MCF 10A (cell line): ENCODE results near the gene ODAD4. TPM values are rescaled to one million over a fixed set of nuclear protein-coding genes. Genes with fewer than 3 reads are reported as not detected.
A peak's percentile ranks its signal among the peaks of the same experiment; 100 is the strongest.

Source experiments
- BruUV-seq: library from RNA; stranded (reverse); fragments of 400-500 nt; replicated peaks from 2 replicates; lab custom pipeline; 2021; lab: Mats Ljungman, UMichigan
- CTCF ChIA-PET: fragments of 300-600 bp; sonication (Branson Sonifier 250); formaldehyde crosslinking; extraction: SDS; loops from one replicate; lab custom pipeline; 2021; ENCODE audit warnings: antibody characterized with exemption, inconsistent platforms; lab: Yijun Ruan, JAX
- POLR2A ChIA-PET: fragments of 300-600, 350-650 bp; sonication (Branson Sonifier 250); formaldehyde crosslinking; extraction: SDS; loops from one replicate; lab custom pipeline; 2020; ENCODE audit warnings: antibody characterized with exemption, inconsistent platforms; lab: Yijun Ruan, JAX
- DNase-seq: peaks from one replicate; pipeline ENCODE4 v3.0.0-alpha.2; 2018; ENCODE audit not compliant: unreplicated experiment
- H3K27ac Mint-ChIP-seq: one replicate; pipeline ENCODE4 v1.8.0; 2022; ENCODE audit warnings: mild to moderate bottlenecking, low read depth, mixed read lengths; ENCODE audit not compliant: unreplicated experiment
- H3K27me3 Mint-ChIP-seq: one replicate; pipeline ENCODE4 v1.8.0; 2022; ENCODE audit warnings: mixed read lengths; ENCODE audit not compliant: insufficient read depth, unreplicated experiment
- H3K36me3 Mint-ChIP-seq: one replicate; pipeline ENCODE4 v1.8.0; 2022; ENCODE audit warnings: mild to moderate bottlenecking, moderate library complexity, mixed read lengths; ENCODE audit not compliant: insufficient read depth, unreplicated experiment
- H3K4me1 Mint-ChIP-seq: one replicate; pipeline ENCODE4 v1.8.0; 2022; ENCODE audit warnings: mixed read lengths; ENCODE audit not compliant: insufficient read depth, unreplicated experiment
- H3K4me3 Mint-ChIP-seq: one replicate; pipeline ENCODE4 v1.8.0; 2022; ENCODE audit warnings: mild to moderate bottlenecking, moderate library complexity, mixed read lengths; ENCODE audit not compliant: unreplicated experiment
- H3K9me3 Mint-ChIP-seq: one replicate; pipeline ENCODE4 v1.8.0; 2022; ENCODE audit warnings: mixed read lengths; ENCODE audit not compliant: unreplicated experiment
- intact Hi-C: fragments of 100-400 bp; cut with micrococcal nuclease; formaldehyde crosslinking; loops from 2 replicates; pipeline ENCODE4 v1.14.1; 2022
- total RNA-seq: library from RNA; stranded (reverse); gene quantifications from 2 replicates; pipeline ENCODE4 v1.2.3, GENCODE V29; 2022
- TF ChIP-seq, protein P1 (sequence below): fragments of 200-600 bp; IDR thresholded peaks from one replicate; pipeline ENCODE4 v1.8.0; 2022; ENCODE audit warnings: antibody characterized with exemption, mild to moderate bottlenecking; ENCODE audit not compliant: unreplicated experiment

Gene ODAD4
- total RNA-seq, 1 experiment from 2014 or later, result 0.96 TPM

DNA sequence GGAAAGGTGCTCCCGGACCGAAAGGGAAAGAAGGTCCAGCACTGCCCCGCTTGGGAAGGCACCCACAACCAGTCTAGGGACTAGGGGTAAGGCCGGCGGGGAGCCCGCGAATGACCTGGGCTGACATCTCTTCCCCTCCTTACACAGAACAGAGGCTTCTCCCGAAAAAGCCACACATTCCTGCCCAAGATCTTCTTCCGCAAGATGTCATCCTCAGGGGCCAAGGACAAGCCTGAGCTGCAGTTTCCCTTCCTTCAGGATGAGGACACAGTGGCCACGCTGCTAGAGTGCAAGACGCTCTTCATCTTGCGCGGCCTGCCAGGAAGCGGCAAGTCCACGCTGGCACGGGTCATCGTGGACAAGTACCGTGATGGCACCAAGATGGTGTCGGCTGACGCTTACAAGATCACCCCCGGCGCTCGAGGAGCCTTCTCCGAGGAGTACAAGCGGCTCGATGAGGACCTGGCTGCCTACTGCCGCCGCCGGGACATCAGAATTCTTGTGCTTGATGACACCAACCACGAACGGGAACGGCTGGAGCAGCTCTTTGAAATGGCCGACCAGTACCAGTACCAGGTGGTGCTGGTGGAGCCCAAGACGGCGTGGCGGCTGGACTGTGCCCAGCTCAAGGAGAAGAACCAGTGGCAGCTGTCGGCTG lies 37.6 kb downstream of the ODAD4 start:
- Mint-ChIP-seq H3K4me3 (peak overlapping the region; percentile 79), H3K36me3 (peaks cover 53% of the 10 kb centered on the region), H3K9me3 (no peaks in the 10 kb centered on the region), H3K27ac (peak overlapping the region; percentile 70), H3K27me3 (no peaks in the 10 kb centered on the region), H3K4me1 (peaks cover 25% of the 10 kb centered on the region)
- DNase-seq, result peak; percentile 29
- ChIA-PET POLR2A (interaction anchor here (0.6 to 8.5 kb wide), 11 partner anchors 8 to 1160 kb away, joined by 3 to 138 read pairs (median 11); partner anchors contain the start of genes ACLY, DHX58, DNAJC7 and KAT2A), CTCF (interaction anchor here (1.0 to 1.1 kb wide), 2 partner anchors 23 to 49 kb away, joined by 3 read pairs; partner anchors contain the start of gene DNAJC7)
- no TSS peak for BruUV-seq
- TF ChIP-seq, protein P1, sequence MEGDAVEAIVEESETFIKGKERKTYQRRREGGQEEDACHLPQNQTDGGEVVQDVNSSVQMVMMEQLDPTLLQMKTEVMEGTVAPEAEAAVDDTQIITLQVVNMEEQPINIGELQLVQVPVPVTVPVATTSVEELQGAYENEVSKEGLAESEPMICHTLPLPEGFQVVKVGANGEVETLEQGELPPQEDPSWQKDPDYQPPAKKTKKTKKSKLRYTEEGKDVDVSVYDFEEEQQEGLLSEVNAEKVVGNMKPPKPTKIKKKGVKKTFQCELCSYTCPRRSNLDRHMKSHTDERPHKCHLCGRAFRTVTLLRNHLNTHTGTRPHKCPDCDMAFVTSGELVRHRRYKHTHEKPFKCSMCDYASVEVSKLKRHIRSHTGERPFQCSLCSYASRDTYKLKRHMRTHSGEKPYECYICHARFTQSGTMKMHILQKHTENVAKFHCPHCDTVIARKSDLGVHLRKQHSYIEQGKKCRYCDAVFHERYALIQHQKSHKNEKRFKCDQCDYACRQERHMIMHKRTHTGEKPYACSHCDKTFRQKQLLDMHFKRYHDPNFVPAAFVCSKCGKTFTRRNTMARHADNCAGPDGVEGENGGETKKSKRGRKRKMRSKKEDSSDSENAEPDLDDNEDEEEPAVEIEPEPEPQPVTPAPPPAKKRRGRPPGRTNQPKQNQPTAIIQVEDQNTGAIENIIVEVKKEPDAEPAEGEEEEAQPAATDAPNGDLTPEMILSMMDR, result no peak
- intact Hi-C loops, result loop anchor here (2.0 kb wide), 1 partner anchor 49 kb away; the partner anchor contains the start of gene DNAJC7

GRCh38 chr17:41968676-41969075 lies 38.3 kb downstream of the ODAD4 start:
- H3K9me3 Mint-ChIP-seq, result no peaks in the 10 kb centered on the region
- peaks cover 25% of the 10 kb centered on the region for H3K4me1 Mint-ChIP-seq
- TF ChIP-seq, protein P1, result no peak
- POLR2A ChIA-PET, result interaction anchor here (0.9 to 8.5 kb wide), 4 partner anchors 7 to 50 kb away, joined by 3 to 138 read pairs (median 12); partner anchors contain the start of genes DNAJC7 and NKIRAS2
- H3K4me3 Mint-ChIP-seq, result peak overlapping the region; percentile 79
- no peaks in the 10 kb centered on the region for H3K27me3 Mint-ChIP-seq
- H3K27ac Mint-ChIP-seq, result peak overlapping the region; percentile 70
- CTCF ChIA-PET, result interaction anchor here (1.0 to 1.1 kb wide), 3 partner anchors 23 to 560 kb away, joined by 3 to 4 read pairs (median 3); partner anchors contain the start of gene DNAJC7
- intact Hi-C loops, result no loop called here
- DNase-seq, result no peak
- BruUV-seq, result no TSS peak
- H3K36me3 Mint-ChIP-seq, result peaks cover 59% of the 10 kb centered on the region

DNA sequence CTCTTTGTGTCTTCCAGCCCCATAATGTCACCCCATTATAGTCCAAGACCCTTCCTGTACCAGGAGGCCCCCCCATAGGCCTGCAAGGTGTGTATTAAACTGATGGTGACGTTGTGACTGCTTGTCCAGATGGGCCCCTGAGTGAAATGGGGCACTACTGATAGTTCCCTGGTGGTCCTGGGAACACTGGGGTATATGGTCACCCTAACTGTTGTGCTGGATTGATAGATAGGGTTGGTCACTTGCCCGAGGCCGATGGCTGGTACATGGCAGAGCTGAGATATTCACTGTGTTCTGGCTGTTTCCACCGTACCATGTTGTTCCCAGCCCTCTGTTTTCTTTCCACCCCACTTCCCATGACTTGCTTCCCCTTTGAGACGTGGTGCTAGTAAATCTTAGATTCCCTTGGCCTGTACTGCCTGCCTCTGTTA lies 40.5 kb downstream of the ODAD4 start:
- peaks cover 12% of the 10 kb centered on the region for H3K4me1 Mint-ChIP-seq
- H3K9me3 Mint-ChIP-seq, result no peaks in the 10 kb centered on the region
- no TSS peak for BruUV-seq
- no peak overlapping the region for H3K27ac Mint-ChIP-seq
- CTCF ChIA-PET, result no interaction called here
- intact Hi-C loops, result no loop called here
- H3K36me3 Mint-ChIP-seq, result peaks cover 74% of the 10 kb centered on the region
- TF ChIP-seq, protein P1, result no peak
- H3K4me3 Mint-ChIP-seq, result no peak overlapping the region
- POLR2A ChIA-PET, result interaction anchor here (0.8 to 8.5 kb wide), 2 partner anchors 13 to 48 kb away, joined by 5 to 138 read pairs; partner anchors contain the start of genes DNAJC7 and NKIRAS2
- no peak for DNase-seq
- no peaks in the 10 kb centered on the region for H3K27me3 Mint-ChIP-seq
